AG09309 (cell line): ENCODE data around the gene JAKMIP2.

Source experiments
- DNase-seq: peaks from one replicate; pipeline ENCODE4 v3.0.0-alpha.2; 2010; ENCODE audit warnings: low read depth
- H3K4me3 ChIP-seq: 2 replicates; pipeline ENCODE4 v1.5.1; 2011; ENCODE audit warnings: mild to moderate bottlenecking, low read depth, low read length, moderate library complexity; ENCODE audit not compliant: control insufficient read depth
- TF ChIP-seq, protein P1 (sequence below): IDR thresholded peaks from 2 replicates; pipeline ENCODE4 v1.5.1; 2011; ENCODE audit warnings: mild to moderate bottlenecking, low read depth, low read length, inconsistent platforms; ENCODE audit not compliant: insufficient read depth, control insufficient read depth; ENCODE audit errors: missing control alignments

Gene JAKMIP2

DNA sequence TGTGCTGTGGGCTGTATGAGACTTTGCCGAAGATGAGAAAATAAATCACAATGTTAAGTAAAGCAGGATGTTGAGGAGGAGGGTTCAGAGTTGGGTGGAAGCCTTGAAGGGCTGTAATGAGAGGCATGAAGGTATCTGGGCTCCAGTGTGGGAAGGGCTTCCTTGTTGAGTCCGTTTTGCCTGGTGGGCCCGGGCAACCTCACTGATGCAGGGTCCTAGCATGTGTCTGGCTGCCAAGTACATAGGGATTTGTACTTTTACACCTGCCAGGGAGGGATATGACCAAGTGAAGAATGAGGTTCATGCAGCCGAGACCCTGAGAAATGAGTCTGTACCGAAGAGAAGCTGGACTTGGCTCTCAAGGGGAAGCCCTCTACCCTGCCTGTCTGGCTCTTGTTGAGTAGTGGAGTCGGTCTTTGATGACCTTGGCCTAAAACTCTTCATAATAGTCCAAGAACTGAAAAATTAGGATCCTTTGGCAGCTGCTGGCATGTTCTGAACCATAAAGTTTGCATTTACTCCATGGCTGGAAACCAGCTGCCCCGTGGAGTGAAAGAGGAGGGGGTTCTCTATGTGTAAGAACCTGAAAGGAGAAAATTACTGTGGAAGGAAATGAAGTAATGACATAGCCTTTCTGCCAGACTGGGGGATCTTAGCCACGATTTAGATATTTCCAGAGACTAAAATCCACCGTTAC is 213.7 kb downstream of the JAKMIP2 start:
- no peak overlapping the region for H3K4me3 ChIP-seq
- DNase-seq: no peak
- TF ChIP-seq, protein P1, sequence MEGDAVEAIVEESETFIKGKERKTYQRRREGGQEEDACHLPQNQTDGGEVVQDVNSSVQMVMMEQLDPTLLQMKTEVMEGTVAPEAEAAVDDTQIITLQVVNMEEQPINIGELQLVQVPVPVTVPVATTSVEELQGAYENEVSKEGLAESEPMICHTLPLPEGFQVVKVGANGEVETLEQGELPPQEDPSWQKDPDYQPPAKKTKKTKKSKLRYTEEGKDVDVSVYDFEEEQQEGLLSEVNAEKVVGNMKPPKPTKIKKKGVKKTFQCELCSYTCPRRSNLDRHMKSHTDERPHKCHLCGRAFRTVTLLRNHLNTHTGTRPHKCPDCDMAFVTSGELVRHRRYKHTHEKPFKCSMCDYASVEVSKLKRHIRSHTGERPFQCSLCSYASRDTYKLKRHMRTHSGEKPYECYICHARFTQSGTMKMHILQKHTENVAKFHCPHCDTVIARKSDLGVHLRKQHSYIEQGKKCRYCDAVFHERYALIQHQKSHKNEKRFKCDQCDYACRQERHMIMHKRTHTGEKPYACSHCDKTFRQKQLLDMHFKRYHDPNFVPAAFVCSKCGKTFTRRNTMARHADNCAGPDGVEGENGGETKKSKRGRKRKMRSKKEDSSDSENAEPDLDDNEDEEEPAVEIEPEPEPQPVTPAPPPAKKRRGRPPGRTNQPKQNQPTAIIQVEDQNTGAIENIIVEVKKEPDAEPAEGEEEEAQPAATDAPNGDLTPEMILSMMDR: no peak

DNA sequence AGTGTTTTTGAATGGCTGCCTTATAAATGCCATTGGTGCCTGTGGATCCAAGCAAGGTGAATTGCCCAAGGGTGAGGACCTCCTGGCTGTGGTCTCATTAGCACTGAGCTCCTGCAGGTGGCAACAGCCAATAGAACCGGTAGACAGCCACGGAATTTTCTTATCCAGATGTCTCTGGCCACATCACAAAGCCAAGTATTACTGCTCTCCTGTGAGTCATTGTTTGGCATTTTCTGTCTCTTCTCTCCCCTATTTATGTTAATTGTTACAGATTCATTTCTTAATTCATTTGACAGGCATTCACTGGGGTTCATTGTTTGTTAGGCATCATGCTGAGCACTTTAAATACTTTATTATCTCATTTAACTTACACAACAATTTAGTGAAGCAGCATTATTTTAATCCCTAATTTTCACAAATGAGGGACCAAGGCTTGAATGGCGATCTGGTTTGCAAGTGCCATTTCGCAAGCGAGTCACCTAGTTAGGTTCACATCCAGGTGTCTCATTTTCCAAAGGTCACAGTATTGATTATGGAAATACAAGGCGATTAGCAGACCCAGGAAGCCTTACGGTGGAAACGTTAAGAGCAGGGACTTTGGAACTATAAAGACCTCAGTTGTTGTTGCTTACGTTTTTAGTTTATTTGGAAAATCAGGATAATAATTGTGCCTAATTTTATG is 214.5 kb downstream of the JAKMIP2 start:
- no peak for DNase-seq
- H3K4me3 ChIP-seq: no peak overlapping the region
- TF ChIP-seq, protein P1: no peak

DNA sequence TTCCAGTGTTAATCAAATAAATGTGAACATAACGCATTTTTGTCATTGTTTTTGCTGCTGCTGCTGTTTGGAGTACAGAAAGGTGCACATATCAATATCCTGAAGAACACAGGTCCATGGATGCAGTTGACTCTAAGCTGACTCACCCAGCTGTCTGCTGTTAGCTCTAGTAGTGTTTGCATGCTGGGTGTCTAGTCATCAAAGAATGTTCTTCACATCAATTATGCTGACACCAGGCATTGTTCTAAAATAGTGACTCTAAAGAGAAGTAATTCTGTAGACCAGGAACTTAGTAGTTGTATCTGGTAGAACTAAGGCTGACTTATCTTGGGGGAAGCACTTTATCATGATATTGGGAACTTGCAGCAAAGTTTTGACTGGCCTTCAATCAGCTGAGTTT is 217.0 kb downstream of the JAKMIP2 start:
- no peak for DNase-seq
- TF ChIP-seq, protein P1: no peak
- no peak overlapping the region for H3K4me3 ChIP-seq

DNA sequence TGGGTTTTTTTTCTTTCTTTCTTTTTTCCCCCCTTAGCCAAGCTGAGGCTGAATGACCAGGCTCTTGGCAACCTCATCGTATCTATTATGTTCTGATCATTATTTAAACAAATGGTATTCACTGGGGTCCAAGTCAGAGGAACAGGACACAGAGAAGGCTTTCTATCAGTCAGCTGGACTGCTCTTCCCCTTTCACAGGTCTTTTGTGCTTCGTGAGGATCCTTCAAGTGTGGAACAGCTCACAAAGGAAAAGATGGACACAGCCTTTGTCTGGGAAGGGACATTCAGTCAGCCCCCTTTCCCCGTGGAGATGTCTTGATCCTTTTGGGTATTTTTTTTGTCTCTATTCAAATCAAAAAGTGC is 218.4 kb downstream of the JAKMIP2 start:
- DNase-seq: no peak
- TF ChIP-seq, protein P1: no peak
- no peak overlapping the region for H3K4me3 ChIP-seq

DNA sequence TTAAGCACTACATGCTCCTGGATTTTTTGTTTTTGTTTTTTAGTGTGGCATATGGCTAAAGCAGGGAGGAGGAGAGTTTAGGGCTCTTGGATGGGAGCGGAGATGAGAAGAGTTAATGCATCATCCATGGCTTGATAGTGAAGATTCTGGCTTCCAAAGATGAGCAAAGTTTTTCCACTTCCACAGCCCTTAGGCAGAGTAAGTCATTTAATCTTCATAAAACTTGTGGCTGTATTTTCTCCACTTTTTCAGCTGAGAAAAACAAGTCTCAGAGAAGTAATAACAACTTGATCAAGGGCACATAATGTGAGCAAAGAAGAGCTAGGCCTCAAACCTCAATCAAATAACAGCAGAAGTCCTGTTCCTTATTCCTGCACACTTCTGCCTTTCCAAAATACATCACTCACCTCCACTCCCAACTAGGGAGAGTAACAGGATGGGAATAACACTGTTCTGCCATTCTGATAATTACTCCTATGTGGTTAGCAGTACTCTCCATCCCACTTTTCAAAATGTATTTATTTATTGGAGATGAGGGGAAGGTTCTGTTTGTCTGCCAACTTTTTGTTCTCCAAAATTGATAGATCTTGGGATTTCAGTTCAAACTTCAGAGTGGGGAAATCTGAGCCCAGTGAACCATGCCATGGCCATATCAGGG is 218.9 kb downstream of the JAKMIP2 start:
- no peak for DNase-seq
- no peak overlapping the region for H3K4me3 ChIP-seq
- TF ChIP-seq, protein P1: no peak

DNA sequence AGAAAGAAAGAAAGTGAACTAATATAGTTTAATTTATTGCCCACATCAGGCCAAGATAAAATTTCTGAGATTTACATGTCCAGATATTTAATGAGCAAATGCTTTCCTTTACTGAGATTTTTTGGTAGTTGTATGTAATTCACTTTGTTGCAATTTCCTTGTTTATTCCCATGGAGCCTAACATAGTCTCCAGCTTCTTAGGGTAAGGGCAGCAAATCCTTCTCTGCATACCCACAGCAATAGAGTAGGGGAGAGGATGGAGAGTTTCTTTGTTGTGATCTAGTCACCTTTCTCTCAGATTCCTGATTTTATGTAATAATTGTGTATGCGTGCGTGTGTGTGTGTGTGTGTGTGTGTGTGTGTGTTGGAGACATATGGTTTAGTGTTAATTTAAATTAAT is 221.1 kb downstream of the JAKMIP2 start:
- H3K4me3 ChIP-seq: no peak overlapping the region
- TF ChIP-seq, protein P1: no peak
- no peak for DNase-seq
